Ishikawa (cell line): ENCODE results near the gene RNFT2.
A peak's percentile ranks its signal among the peaks of the same experiment; 100 is the strongest.

Experiments
- CEBPB ChIP-seq: IDR thresholded peaks from 2 replicates; pipeline ENCODE4 v1.6.1; 2012
- CREB1 ChIP-seq: IDR thresholded peaks from 2 replicates; pipeline ENCODE4 v1.6.1; 2012; ENCODE audit warnings: low read depth
- EGR1 ChIP-seq: IDR thresholded peaks from 2 replicates; pipeline ENCODE4 v1.6.1; 2012
- EP300 ChIP-seq: IDR thresholded peaks from 2 replicates; pipeline ENCODE4 v1.6.1; 2012; ENCODE audit warnings: borderline replicate concordance
- FOXM1 ChIP-seq: IDR thresholded peaks from 2 replicates; pipeline ENCODE4 v1.6.1; 2012; ENCODE audit warnings: low read depth, borderline replicate concordance
- MAX ChIP-seq: IDR thresholded peaks from 2 replicates; pipeline ENCODE4 v1.6.1; 2012
- NFIC ChIP-seq: IDR thresholded peaks from 2 replicates; pipeline ENCODE4 v1.6.1; 2012
- RAD21 ChIP-seq: IDR thresholded peaks from 2 replicates; pipeline ENCODE4 v1.6.1; 2012; ENCODE audit warnings: low read depth
- REST ChIP-seq: IDR thresholded peaks from 2 replicates; pipeline ENCODE4 v1.6.1; 2012; ENCODE audit warnings: low read depth, mild to moderate bottlenecking
- TAF1 ChIP-seq: IDR thresholded peaks from 2 replicates; pipeline ENCODE4 v1.6.1; 2012; ENCODE audit warnings: low read depth, mild to moderate bottlenecking
- TCF12 ChIP-seq: IDR thresholded peaks from 2 replicates; pipeline ENCODE4 v1.6.1; 2012; ENCODE audit warnings: low read depth
- TEAD4 ChIP-seq: IDR thresholded peaks from 2 replicates; pipeline ENCODE4 v1.6.1; 2012
- USF1 ChIP-seq: IDR thresholded peaks from 2 replicates; pipeline ENCODE4 v1.6.1; 2012
- YY1 ChIP-seq: IDR thresholded peaks from 2 replicates; pipeline ENCODE4 v1.6.1; 2012; ENCODE audit warnings: low read depth
- ZBTB7A ChIP-seq: IDR thresholded peaks from 2 replicates; pipeline ENCODE4 v1.6.1; 2012; ENCODE audit warnings: low read depth

Gene RNFT2

GRCh38 chr12:116780942-116781341 lies 42.8 kb downstream of the RNFT2 start:
- TF ChIP-seq ZBTB7A (no peak), TAF1 (no peak)

- TF ChIP-seq EGR1 (no peak), CREB1 (no peak), MAX (no peak), ZBTB7A (no peak), NFIC (no peak), TEAD4 (no peak), EP300 (no peak)
These were observed 45.6 kb downstream of the RNFT2 start for GRCh38 chr12:116783525-116784237.

GRCh38 chr12:116784238-116784612 lies 46.1 kb downstream of the RNFT2 start:
- TF ChIP-seq USF1 (peak; percentile 81), YY1 (peak; percentile 66), REST (no peak)

GRCh38 chr12:116790066-116790465 lies 52.0 kb downstream of the RNFT2 start:
- TF ChIP-seq TEAD4 = no peak
- TF ChIP-seq FOXM1 = no peak

- TF ChIP-seq TEAD4 (no peak), EP300 (no peak), FOXM1 (no peak), CREB1 (no peak), REST (no peak), RAD21 (no peak), CEBPB (no peak), USF1 (no peak), EGR1 (no peak), NFIC (no peak), MAX (no peak)
These were observed 54.3 kb downstream of the RNFT2 start for GRCh38 chr12:116792403-116792802.

- TF ChIP-seq REST (no peak), EGR1 (no peak), FOXM1 (no peak), CREB1 (no peak), MAX (no peak), TEAD4 (no peak), ZBTB7A (no peak), TCF12 (no peak), EP300 (no peak), YY1 (no peak), TAF1 (no peak), CEBPB (no peak), RAD21 (no peak), USF1 (no peak), NFIC (no peak)
These were observed 56.6 kb downstream of the RNFT2 start for GRCh38 chr12:116794725-116795124.
